HG03103 (cell line): ENCODE results near the gene PDIA2.
"Not testable (repeated sequence)": the region's sequence is repeated elsewhere in the genome, so short reads cannot be mapped to it uniquely, and the experiment has no call there.

Experiments
- ATAC-seq: cut with Tn5 transposase; IDR thresholded peaks from one replicate; pipeline ENCODE4 v1.9.1; 2021; ENCODE audit warnings: low read depth; ENCODE audit not compliant: unreplicated experiment

The PDIA2 gene

DNA sequence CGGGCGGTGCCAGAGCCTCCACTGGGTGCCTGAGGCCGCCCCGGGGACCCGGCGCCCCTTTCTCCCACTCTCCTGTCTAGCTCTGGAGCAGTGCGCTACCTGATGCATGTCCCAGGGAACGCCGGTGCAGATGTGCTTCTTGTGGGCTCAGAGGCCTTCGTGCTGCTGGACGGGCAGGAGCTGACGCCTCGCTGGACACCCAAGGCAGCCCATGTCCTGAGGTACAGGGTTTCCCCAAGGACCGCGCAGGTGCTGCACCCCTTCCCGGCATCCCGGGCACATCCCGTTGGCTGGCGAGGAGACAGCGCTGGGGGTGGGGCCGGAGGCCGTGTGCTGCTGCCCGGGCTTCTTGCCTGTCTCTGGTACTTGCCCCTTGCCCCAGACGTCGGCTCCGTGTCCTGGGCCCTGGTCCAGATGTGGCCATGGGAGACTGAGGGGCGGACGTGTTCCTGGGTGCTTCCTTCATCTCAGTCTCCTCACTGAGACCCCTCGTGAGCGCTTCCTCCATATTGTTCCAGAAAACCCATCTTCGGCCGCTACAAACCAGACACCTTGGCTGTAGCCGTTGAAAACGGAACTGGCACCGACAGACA lies 19.7 kb upstream of the PDIA2 start:
- no peak for ATAC-seq

DNA sequence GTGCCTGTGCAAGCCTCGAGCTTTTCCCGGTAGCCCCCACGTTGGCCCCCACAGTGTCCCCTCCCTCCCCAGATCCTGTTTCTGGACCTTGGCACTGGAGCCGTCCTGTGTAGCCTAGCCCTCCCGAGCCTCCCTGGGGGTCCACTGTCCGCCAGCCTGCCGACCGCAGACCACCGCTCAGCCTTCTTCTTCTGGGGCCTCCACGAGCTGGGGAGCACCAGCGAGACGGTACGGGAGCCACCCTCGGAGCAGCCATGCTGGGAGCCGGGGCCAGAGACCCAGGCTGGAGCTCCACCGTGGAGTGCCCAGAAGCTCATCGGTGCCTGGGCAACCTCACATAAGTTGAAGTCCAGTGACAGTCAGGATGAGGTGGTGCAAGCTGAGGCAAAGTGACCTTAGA lies 19.0 kb upstream of the PDIA2 start:
- ATAC-seq = no peak

DNA sequence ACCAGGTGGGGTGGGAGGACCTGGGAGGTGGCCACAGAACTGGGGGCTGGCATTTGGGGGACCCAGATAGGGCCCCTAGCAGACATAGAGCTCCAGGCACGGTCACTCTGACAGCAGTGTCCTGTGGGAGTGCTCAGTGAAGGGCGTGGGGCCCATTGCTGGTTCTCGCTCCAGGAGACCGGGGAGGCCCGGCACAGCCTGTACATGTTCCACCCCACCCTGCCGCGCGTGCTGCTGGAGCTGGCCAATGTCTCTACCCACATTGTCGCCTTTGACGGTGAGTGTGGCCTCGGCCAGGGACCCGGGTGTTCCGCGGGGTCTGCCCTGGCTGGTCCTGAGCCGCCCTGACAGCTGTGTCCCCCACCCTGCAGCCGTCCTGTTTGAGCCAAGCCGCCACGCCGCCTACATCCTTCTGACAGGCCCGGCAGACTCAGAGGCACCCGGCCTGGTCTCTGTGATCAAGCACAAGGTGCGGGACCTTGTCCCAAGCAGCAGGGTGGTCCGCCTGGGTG lies 18.5 kb upstream of the PDIA2 start:
- ATAC-seq = no peak

DNA sequence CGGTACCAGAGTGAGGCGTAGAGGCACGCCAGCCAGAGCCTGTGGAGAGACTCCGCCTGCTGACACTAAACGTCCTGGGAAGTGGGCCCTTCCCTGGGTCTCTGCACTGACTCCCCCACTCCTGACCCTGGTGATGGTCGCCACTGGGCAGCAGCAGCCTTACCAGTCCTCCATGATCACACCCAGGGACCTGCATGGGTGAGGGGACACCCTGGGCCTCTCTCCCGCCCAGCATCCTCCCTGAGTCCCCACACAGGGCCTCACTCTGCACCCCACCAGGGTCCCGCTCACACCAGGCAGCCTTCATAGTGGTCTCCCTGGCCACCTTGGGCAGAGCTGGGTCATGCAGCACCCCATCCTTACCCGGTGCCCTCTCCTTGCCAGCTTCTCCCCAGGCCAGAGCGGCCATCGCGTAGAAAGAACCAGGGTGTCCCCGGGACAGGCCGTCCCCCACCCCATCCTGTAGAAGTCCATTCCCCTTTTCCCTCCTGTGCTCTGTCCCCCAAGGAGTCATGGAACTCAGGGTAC lies 17.9 kb upstream of the PDIA2 start:
- no peak for ATAC-seq

DNA sequence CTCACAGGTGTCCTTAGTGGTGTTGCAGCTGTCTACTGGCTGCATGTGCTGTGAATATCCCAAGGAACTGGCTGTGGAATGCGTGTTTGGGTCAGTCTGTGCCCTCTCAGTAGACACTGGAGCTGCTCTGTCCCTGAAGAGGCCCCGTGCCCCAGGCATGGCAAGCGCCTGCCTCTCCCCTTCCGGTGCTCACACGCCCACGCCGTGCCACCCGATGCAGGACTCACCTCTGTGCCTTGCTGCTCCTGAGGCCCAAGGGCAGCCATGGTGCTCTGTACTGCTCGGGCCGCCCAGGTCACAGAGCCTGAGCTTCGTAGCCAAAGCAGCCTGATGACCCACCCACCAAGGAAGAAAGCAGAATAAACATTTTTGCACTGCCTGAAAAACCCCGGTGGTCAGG lies 17.3 kb upstream of the PDIA2 start:
- no peak for ATAC-seq

DNA sequence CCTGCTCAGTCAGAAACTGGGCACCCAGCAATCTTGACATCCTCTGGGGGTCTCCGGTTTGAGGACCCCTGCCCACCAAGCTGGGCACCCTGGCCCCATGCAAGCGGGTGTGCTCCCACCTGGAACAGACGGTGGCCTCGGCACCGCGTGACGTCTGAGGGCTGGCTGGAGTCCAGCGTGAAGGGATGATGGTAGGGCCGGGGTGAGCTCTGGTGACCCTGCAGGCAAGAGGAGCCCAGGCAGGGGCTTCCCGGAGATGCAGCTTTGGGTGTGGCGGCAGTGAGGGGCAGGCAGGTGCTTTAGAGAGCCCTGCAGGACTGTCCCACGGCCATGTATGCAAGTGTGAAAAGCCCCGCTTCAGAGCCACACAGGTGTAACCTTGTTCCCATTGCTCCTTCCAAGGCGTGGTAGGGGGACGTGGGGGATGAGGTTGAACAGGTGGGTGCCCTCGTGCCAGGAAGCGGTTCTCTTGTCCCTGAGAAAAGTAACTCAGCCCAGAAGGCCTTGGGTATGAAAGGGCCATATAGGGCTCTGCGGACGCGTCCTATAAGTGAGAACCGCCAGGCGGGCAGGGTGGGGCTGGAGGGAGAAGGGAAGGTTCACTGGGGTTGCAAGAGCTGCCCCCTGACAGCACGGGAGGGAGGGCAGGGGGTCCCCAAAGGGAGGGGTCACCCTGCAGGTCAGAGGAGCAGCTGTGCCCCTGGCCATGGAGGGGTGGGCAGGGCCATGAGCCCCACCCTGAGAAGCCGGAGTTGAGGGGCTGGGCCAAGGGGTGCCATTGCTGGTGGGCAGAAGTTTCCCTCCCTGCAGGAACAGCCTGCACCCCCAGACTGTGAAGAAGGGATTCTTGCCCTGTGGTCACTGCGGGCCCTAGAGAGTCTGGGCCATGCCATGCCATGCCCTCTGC lies 16.5 kb upstream of the PDIA2 start:
- no peak for ATAC-seq

DNA sequence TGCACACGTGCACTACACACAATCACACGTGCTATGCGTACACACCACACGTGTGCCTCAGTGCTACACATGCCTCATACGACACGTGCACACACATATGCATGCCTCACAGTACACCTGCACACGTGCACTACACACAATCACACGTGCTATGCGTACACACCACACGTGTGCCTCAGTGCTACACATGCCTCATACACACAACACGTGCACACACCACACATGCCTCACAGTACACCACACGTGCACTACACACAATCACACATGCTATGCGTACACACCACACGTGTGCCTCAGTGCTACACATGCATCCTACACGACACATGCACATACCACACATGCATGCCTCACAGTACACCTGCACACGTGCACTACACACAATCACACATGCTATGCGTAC lies 15.4 kb upstream of the PDIA2 start:
- not testable (repeated sequence) for ATAC-seq

DNA sequence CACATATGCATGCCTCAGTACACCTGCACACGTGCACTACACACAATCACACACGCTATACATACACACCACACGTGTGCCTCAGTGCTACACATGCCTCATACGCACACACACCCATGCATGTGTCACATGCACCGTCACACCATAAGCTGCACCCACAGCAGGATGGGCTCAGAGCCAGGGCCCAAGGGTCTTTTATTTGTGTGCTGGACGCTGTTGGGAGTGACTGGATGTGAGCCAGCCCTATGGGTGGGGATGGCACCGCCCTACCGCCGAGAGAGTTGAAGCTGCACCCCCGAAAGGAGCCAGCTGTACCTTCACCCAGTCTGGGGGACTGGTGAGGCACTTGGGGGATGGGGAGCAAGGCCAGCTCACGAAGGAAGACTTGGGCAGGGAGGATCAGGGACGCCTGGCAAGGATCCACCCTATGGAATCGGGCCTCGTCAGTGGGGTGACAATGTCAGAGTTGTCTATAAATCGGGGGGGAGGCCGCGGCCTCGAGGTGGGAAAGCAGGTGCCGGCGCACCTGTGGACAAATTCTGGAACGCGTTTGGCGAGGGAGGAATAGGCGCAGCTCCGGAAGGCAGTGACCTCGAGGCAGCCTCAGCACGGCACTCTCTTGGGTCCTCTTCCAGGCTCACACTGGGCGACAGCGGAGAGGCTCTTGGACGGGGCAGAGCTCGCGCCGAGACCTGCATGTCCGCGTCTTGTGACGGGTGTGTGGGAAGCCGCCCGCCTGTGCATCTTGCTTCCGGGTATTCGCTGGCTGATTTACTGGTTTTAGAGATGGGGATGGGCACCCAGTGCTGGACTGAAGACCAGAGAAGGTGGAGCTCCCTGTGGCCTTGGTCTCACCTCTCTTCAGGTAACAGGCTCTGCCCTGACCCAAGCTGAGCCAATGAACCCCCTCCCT lies 14.6 kb upstream of the PDIA2 start:
- ATAC-seq = no peak

DNA sequence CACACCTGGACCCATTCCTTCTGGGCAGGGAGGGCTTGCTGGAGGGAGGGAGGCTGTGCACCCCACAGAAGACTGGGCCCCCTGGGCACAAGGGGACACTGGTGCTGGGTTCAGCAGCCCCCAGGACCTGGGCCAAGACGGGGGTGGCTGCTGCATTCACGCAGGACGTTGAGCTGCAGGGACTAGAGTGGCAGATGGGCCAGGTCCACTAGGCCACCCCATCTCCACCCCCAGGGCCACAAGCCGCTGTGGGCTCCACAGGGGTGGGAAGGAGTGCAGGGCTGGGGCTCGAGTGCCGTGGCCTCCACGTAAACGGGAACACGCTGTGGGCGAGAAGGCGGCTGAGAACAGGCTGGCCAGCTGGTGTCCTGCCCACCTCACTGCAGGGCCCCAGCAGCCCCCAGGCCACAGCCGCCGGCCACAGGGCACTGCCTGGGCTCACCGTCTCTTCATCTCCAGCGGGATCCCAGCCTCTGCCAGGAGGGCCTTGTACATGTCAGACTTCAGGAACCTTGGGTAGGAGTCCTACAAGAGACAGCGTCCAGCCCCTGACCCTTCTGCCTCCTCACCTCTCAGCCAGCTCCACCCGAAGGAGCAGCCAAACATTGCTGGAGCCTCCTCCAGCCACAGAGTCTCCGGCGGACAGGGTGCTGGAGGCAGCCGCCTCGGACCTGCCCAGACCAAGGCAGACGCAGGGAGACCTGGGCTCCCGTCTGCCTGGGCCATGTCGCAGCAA lies 13.7 kb upstream of the PDIA2 start:
- no peak for ATAC-seq

DNA sequence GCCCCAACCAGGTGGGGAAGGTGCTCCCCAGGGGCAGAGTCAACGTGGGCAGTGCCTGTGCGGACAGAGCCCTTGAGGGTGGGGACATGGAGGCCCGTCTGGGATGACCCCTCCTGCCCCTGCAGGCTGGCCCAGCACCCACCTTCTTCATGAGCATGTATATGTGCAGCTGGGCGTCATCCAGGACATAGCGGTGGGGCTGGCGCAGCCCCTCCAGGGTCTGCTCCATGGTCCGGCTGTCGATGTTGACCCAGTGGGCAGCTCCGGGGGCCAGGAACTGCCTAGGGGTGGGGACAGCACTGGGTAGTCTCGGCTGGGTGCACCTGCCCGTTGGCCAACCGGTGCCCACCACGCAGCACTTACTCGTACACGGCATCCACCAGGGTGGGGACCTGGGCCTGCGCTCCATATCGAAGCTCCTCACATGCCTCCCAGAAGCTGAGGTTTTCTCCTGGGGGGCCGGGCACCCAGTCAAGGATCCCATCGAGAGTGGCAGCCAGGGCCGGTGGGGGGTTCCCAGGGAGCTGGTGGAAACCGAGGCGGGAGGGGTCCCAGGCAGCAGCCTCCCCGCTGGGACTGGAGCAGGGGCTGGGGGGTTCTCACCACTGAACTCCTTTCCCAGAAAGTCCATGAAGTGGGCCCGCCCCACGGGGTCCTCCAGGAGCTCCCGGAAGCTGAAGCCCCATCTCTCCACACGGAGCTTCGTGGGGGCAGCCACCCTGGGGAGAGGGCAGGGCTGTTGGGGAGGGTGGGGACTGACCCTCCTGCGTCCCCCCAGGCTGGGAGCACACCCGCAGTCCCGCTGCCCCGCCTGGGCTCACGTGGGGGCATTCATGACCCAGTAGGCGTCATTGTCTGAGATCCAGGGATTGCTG lies 12.3 kb upstream of the PDIA2 start:
- no peak for ATAC-seq

DNA sequence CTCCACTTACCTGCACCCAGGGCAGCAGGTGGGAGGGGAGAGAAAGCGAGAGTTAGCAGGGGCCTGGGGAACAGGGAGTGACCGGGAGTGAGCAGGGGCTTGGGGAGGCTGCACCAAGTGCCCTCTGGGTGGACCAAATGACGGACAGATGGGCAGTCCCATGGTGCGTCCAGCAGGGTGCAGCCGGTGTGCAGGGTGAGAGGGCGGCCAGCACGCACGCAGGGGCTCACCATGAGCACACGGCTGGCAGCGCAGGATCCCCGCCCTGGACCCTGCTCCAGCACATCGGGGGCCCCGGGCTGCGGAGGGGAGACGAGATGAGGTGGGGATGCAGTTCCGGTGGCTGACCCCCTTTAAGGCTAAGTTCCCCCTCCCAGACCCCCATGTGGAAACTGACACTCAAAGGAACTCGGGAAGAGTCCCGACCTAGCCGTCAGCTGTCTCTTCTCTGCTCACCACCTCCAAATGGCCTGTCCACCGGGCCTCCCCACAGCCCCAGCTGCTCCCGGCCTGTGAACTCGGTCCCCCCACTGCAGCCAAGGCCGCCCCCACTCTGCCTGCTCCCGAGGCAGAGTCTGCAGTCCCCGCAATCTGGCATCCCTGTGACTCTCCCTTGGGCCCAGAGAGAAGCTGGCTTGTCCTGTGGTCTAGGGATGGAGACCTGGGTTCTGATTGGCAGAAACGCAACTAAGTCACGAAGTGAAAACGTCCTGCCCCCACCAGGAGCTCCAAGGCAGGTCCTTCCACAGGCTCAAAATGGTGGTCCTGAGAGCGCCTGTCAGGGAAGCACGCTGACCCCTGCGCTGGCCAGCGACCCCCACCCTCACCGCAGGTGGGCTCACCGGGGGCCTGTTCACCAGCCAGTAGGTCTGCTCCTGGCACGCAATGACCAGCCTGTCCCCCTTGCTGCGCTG lies 10.1 kb upstream of the PDIA2 start:
- no peak for ATAC-seq

DNA sequence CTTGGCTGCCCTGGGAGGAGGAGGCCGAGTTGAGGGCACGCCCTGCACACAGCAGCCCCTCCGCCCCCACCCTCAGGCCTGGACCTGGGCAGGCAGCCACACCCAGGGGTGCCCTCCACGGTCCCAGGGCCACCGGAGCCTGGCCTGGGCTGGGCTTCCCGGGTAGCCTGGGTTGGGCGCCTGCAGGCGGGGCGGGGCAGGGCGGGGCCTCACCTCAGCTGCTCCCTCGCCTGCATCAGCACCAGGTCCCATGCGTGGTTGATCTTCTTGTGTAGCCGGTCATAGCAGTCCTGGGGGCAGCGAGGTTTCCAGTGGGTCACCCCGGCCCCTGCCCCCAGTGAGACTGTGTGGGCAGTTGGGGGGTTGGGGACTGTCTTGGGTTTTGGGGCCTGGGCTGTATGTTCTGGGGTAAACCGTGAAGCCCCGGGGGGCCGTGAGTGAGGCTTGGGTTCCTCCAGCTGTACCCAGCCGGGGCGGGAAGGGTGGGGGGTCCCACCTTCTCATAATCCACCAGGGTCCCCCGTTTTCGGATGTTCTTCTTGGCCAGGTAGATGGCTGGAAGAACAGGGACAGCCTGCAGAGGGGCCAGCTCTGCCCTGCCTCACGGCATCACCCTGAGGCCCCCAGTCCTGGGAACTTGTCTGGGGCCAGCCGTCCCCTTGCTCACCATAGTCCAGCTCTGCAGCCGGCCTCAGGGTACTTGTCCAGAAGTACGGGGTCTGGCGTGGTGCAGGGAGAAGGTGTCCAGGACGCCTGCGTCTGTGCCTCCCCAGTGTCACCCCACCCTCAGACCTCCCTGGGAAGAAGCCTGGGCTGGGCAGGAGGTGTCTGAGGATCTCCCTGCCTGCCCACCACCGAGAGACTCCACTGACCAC lies 9.2 kb upstream of the PDIA2 start:
- ATAC-seq = no peak

DNA sequence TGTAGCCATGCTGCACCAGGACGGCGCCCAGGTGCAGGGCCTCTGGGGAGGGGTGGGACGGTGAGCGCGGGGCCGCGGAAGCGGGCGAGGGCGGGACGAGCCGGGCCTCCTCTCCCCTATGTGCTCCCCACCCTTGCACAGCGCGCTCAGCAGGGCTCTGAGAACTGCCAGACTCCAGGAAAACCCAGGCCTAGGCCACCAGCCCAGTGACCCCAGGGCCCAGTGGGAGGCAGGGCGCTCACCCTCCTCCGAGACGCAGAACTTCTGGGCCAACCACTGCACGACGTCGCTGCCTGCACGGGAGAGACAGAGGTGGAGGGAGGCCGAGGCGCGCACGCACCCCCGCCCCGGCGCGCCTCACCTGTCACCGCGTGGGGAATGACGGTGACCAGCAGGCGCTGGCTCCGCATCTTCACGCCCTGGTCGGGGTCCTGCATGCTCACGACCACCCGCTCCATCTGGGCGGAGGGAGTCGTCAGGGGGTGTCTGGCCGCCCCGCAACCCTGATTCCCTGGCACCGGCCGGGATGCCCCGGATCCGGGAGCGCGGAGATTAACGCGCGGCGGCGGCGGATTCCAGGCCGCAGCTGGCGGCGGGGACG lies 7.8 kb upstream of the PDIA2 start:
- no peak for ATAC-seq

DNA sequence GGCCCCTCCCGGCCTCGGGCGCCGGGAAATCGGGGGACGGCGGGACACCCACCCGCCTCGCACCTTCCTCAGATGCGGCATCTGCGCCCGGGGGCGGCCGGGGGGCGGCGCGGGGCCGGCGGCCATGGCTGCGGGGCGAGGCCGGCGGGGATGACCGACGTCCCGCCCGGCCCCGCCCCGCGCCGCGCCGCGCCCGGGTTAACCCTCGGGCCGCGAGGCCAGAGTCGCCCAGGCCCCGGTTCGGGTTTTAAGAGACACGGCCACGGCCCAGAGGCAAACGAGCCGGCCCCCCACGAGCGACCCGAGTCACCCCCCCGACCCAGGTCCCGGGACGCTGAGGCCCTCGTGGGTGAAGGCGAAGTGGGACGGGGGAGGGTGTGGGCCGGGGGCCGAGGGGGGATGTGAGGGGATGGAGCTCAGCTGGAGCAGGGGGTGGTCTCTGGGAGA lies 7.2 kb upstream of the PDIA2 start, which contains the start of gene RGS11:
Gene RGS11 (minus strand): TSS at position 159 of the 447 bp plus-strand sequence. CDS start 33 bp downstream, at position 126.
- no peak for ATAC-seq

DNA sequence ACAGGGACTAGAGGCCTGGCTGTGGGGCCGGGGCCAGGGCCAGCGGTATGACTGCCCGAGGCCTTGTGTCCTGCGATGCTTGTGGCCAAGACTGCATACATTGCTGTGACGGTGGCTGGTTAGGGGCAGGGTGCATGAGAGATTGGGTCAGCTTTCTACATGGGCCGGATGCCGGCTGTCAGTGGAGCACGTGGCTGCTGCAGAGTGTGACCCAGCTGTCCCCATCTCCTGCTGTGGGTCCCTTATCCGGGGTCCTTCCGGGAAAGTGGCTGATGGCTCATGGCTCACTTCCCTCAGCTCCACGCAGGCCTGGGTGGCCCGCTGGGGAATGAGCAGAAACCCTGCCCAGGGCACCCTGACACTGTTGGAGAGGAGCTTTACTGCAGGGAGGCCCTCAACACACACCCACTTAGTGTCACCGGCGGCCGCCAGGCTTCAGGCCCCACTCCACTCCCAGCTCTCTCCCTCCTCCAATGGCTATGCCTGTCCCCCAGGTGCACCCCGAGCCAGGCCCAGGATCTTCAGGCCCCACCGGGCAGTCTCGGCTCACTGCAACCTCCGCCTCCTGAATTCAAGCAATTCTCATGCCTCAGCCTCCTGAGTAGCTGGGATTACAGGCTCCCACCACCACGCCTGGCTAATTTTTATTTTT lies 6.4 kb upstream of the PDIA2 start:
- no peak for ATAC-seq

DNA sequence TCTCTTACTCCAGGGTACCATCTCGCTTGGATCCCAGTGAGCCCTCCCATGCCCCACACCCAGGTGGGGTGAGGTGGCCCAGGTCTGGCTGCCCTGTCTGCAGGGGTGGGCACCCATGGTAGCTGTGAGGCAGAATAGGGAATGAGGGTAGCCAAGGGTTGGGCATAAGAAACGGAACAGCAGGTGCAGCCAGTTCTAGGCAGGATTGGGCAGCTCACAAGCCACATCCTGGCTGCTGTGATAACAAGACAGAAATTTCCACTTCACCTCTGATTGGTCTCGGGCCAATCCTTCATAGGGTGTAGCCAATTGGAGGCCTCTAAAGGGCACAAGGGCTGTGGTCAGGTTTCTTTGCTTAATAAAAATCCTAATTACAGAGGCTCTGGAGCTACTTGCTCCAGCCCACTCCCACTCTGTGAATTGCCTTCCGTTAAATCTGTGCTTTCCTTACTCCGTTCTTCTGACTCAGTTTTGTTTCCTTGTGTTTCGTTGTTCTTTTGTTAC lies 4.0 kb upstream of the PDIA2 start:
- no peak for ATAC-seq
